Measurements from ENCODE around the gene PLEKHA7.

Gene PLEKHA7

DNA sequence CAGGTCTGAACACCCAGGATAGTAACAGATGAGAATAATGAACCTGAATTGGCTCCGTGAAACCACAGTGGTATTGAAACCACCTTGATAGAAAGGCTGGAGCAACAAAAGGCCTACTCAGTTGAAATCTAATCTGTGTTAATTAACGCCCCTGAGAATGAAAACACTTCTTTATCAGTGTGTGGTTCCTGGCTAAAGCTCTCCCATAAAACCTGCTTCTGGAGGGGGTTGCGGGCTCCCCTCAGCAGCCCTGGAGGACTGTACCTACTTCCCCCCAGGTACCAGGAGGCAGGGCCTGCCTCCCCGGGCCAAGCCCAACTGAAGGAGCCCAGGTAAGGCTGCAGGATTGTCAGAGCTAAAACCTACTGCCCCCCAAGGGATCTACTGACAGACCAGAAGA is 54.6 kb downstream of the PLEKHA7 start:
- no peak overlapping the region for H3K4me3 ChIP-seq (replicated peaks; ENCODE audit: low read depth, low read length)
- no peak for DNase-seq (ENCODE audit: low read depth)
- TF ChIP-seq, protein P1, sequence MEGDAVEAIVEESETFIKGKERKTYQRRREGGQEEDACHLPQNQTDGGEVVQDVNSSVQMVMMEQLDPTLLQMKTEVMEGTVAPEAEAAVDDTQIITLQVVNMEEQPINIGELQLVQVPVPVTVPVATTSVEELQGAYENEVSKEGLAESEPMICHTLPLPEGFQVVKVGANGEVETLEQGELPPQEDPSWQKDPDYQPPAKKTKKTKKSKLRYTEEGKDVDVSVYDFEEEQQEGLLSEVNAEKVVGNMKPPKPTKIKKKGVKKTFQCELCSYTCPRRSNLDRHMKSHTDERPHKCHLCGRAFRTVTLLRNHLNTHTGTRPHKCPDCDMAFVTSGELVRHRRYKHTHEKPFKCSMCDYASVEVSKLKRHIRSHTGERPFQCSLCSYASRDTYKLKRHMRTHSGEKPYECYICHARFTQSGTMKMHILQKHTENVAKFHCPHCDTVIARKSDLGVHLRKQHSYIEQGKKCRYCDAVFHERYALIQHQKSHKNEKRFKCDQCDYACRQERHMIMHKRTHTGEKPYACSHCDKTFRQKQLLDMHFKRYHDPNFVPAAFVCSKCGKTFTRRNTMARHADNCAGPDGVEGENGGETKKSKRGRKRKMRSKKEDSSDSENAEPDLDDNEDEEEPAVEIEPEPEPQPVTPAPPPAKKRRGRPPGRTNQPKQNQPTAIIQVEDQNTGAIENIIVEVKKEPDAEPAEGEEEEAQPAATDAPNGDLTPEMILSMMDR (IDR thresholded peaks at IDR 0.05; ENCODE audit: low read length, missing control alignments): no peak

DNA sequence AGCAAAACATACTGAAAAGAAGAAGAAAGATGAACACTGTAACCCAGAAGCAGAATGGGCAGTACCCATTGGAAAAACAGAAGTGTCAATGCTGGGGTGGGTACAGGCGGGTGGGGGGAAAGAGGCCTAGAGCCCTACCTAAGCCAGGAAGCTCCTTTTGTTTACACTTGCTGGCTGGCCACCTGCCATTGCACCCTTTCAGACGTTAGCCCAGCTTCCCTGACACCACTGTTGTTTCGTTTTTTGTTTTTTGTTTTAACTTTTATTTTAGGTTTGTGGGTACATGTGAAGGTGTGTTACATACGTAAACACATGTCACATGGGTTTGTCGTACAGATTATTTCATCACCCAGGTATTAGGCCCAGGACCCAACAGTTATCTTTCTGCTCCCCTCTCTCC is 55.4 kb downstream of the PLEKHA7 start:
- H3K4me3 ChIP-seq (replicated peaks; ENCODE audit: low read depth, low read length): no peak overlapping the region
- TF ChIP-seq, protein P1 (IDR thresholded peaks at IDR 0.05; ENCODE audit: low read length, missing control alignments): no peak
- DNase-seq (ENCODE audit: low read depth): no peak

DNA sequence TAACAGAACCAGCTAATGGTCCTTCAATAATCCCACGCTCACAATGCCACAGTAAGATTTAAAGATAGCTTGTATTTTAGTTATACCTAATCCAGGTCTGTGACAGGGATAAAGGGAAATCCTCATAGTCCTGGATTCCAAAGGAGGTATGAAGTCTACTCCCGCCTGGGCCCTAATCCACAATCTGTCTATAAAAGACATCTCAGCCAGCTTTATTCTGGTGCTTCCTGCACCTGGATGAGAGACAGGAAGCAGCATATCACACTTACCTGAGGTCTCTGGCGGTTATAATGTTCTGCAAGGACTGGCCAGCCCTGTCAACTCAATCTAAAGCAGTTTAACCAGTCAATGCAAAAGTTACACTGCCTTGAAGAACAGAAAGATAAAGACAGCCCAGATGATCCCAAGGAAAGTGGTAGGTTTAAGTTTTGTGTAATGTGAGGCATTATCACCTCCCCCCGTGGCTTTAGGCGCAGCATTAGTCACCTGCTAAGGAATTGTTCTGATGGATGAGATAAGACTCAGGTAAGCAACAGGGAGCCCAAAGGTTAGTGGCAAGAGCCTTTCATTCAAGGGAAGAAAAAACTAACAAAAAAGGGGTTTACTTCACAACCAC is 57.6 kb downstream of the PLEKHA7 start:
- H3K4me3 ChIP-seq (replicated peaks; ENCODE audit: low read depth, low read length): no peak overlapping the region
- TF ChIP-seq, protein P1 (IDR thresholded peaks at IDR 0.05; ENCODE audit: low read length, missing control alignments): no peak
- DNase-seq (ENCODE audit: low read depth): no peak

DNA sequence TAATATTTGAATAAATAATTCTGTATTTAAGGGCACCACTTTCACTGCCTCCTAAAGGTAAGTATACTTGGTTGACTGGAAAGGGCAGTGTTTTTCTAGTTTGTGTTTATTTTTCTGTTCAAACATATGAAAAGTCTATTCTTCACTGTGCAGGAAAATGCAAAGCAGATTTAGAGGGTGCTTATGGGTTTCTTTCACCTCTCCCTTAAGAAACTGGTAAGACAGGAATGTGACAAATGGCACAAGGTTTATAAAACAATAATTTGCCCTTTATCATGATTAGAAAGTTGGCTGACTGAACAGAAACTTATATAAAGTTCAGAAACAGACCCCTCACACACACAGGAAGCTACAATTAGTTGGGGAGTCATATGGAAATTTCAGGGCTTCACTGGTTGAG is 60.6 kb downstream of the PLEKHA7 start:
- TF ChIP-seq, protein P1 (IDR thresholded peaks at IDR 0.05; ENCODE audit: low read length, missing control alignments): no peak
- DNase-seq (ENCODE audit: low read depth): no peak

DNA sequence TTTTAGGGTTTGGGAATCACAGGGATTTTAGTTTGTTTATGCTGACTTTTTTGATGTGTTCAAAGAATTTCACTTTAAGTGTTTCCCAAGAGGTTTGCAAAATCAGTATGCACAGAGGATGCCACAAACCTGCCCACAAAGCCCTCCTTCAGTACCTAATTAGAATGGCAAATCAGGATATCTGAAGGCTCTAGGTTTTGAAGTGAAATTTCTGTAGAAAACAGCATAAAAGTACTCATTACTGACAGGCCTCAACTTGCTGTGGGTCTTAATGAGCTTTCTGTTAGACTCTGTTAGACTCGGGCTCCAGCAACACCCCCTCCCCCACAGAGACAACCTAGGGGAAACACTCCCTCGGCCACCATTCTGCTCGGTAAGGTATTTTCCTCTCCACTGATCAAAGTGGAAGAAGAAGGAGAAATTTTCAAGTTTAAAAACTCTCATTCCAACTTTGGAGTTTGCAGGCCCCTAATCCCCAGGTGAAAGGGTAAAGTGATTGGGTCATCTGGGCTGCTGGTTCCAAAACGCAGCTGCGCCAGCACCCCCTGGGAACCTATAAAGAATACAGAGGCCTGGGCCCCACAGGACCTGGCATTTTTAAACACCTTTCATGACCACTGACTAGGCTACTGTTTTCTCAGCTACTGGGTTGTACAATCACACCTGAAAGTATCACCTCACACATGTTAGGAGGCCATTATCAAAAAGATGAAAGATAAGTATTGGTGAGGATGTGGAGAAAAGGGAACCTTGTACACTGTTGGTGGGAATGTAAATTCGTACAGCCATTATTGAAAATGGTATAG is 67.5 kb downstream of the PLEKHA7 start:
- DNase-seq (ENCODE audit: low read depth): no peak
- TF ChIP-seq, protein P1 (IDR thresholded peaks at IDR 0.05; ENCODE audit: low read length, missing control alignments): no peak
- H3K4me3 ChIP-seq (replicated peaks; ENCODE audit: low read depth, low read length): no peak overlapping the region

More for the DNA sequence above, 60.6 kb downstream of the PLEKHA7 start:
- H3K4me3 ChIP-seq (replicated peaks; ENCODE audit: low read depth, low read length): no peak overlapping the region

DNA sequence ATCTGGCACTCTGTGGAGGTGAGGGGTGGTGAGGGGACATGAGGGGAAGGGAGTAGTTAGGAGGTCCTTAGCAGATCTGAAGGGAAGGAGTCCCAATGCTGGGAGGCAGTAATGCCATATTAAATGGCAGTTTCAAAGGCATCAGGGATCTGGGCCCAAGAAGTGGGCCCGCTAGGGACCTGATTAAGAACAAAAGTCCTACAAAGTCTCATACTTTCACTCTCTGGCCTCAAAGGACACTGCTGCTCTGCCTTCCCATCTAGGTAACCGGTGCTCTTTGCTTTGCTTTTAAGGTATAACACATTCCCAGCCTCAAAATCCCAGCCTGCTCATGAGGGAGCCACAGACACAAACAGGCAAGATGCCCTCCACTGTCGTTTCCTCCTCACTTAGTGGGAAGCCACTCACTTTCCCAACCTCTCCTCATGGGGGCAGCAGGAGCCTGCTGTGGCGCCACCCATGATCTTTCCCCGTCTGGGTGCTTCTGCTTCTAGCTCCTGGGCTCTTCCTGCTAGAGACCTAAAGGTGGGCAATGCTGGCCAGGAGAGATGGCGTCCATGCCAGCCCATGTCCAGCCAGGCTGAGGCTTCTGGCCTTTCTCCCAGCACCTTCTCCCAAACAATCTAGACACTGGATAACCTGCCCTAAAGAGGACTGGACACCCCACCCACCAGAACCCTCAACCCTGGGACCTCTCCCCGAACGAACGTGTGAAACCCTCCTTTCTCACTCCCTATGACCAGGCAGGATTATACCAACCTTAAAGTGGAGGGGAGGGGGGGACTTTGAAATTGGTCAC is 68.3 kb downstream of the PLEKHA7 start:
- peak; percentile 60 for DNase-seq (ENCODE audit: low read depth)
- no peak overlapping the region for H3K4me3 ChIP-seq (replicated peaks; ENCODE audit: low read depth, low read length)
- TF ChIP-seq, protein P1 (IDR thresholded peaks at IDR 0.05; ENCODE audit: low read length, missing control alignments): peak; percentile 66
